Subcutaneous abdominal adipose tissue (tissue), 5 donors: ENCODE results near the gene TAS1R3.
"Not testable (repeated sequence)": the region's sequence is repeated elsewhere in the genome, so short reads cannot be mapped to it uniquely, and the experiment has no call there.

Experiments used
- H3K27ac ChIP-seq: one replicate; pipeline ENCODE4 v1.7.0; 2013; ENCODE audit warnings: low read depth, mild to moderate bottlenecking, inconsistent platforms, low read length, moderate library complexity
- H3K27me3 ChIP-seq, 5 donors: one replicate each; pipeline ENCODE4 v1.7.0; 2013; ENCODE audit warnings: low read length in 5 of 5, inconsistent platforms in 1 of 5; ENCODE audit not compliant: control insufficient read depth in 5 of 5, insufficient read depth in 4 of 5
- H3K36me3 ChIP-seq, 5 donors: one replicate each; pipeline ENCODE4 v1.7.0; 2013; ENCODE audit warnings: low read length in 5 of 5; ENCODE audit not compliant: control insufficient read depth in 5 of 5, insufficient read depth in 5 of 5
- H3K4me1 ChIP-seq, 5 donors: one replicate each; pipeline ENCODE4 v1.7.0; 2013; ENCODE audit warnings: low read length in 5 of 5, mild to moderate bottlenecking in 3 of 5, moderate library complexity in 1 of 5; ENCODE audit not compliant: control insufficient read depth in 5 of 5, insufficient read depth in 5 of 5
- H3K4me3 ChIP-seq, 5 donors: one replicate each; pipeline ENCODE4 v1.7.0; 2013; ENCODE audit warnings: low read length in 5 of 5, low read depth in 1 of 5
- H3K9ac ChIP-seq, 5 donors: one replicate each; pipeline ENCODE4 v1.7.0; 2013; ENCODE audit warnings: low read length in 5 of 5, mild to moderate bottlenecking in 4 of 5, moderate library complexity in 3 of 5
- H3K9me3 ChIP-seq, 5 donors: one replicate each; pipeline ENCODE4 v1.7.0; 2013; ENCODE audit warnings: low read length in 5 of 5; ENCODE audit not compliant: control insufficient read depth in 5 of 5
- donor health status: healthy.
- donor health status: healthy.
- donor health status: healthy.
- donor health status: healthy.
- donor health status: healthy.

TAS1R3 gene

GRCh38 chr1:1366699-1367066, 35.6 kb downstream of the TAS1R3 start:
- H3K9ac ChIP-seq, result no peak overlapping the region
- H3K36me3 ChIP-seq, result no peaks in the 10 kb centered on the region
- peaks cover 0 to 12% (median 10%) of the 10 kb centered on the region in 5 donors for H3K4me1 ChIP-seq
- H3K4me3 ChIP-seq, result no peak overlapping the region
- peaks cover 0 to 10% (median 0%) of the 10 kb centered on the region in 5 donors for H3K9me3 ChIP-seq
- H3K27ac ChIP-seq, result no peak overlapping the region
- H3K27me3 ChIP-seq, result no peaks in the 10 kb centered on the region

DNA sequence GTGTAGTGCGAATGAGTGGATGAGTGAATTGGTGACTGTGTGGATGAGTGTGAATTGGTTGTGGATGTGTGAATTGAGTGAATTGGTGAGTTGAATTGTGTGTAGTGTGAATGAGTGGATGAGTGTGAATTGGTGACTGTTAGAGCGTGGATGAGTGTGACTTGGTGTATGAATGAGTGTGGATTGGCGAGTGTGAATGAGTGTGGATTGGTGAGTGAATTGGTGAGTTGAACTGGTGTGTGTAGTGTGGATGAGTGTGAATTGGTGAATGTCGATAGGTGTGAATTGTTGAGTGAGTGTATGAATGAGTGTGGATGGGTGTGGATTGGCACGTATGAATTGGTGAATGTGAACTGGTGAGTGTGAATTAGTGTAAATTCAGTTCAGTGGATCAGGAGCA, 36.2 kb downstream of the TAS1R3 start:
- Histone ChIP-seq H3K27me3 (no peaks in the 10 kb centered on the region), H3K9ac (no peak overlapping the region), H3K4me1 (peaks cover 0 to 12% (median 11%) of the 10 kb centered on the region in 5 donors), H3K27ac (no peak overlapping the region), H3K4me3 (no peak overlapping the region), H3K36me3 (no peaks in the 10 kb centered on the region), H3K9me3 (peaks cover 0 to 10% (median 0%) of the 10 kb centered on the region in 5 donors)

- not testable (repeated sequence) for H3K4me3 ChIP-seq, H3K36me3 ChIP-seq
Observed at GRCh38 chr1:1370094-1370493, 39.0 kb downstream of the TAS1R3 start.

GRCh38 chr1:1370771-1371300, 39.8 kb downstream of the TAS1R3 start:
- Histone ChIP-seq H3K4me3 (no peak overlapping the region), H3K4me1 (peaks cover 3 to 36% (median 30%) of the 10 kb centered on the region in 5 donors), H3K27ac (no peak overlapping the region), H3K27me3 (no peaks in the 10 kb centered on the region), H3K9ac (no peak overlapping the region), H3K9me3 (peaks cover 0 to 10% (median 0%) of the 10 kb centered on the region in 5 donors), H3K36me3 (peaks cover 0 to 9% (median 8%) of the 10 kb centered on the region in 5 donors)

More at GRCh38 chr1:1370094-1370493, 39.0 kb downstream of the TAS1R3 start:
- H3K27me3 ChIP-seq, H3K9me3 ChIP-seq, H3K9ac ChIP-seq, H3K27ac ChIP-seq: not testable (repeated sequence)
- peaks cover 3 to 33% (median 29%) of the 10 kb centered on the region in 5 donors for H3K4me1 ChIP-seq

DNA sequence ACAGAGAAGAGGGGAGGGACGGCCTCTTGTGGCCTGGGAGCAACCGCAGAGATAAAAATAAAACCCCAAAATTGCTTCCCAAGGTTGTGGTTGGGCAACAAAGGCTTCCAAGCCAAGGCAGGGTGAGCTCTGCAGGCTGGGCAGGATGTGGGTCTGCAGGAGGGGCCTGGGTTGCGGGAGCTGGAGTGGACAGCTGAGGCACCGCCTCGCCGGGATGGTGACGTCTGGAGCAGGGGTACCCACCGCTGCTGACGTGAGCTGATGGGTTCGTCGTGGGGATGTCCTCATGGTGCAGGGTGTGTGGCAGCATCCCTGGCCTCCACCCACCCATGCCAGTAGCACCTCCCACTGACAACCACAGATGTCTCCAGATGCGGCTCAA, 40.3 kb downstream of the TAS1R3 start:
- no peak overlapping the region for H3K27ac ChIP-seq
- H3K9ac ChIP-seq, result peak overlapping the region in 1 of 5 donors; percentile 30

GRCh38 chr1:1371746-1372711, 40.9 kb downstream of the TAS1R3 start:
- Histone ChIP-seq H3K36me3 (peaks cover 0 to 9% (median 8%) of the 10 kb centered on the region in 5 donors), H3K4me1 (peaks cover 3 to 41% (median 35%) of the 10 kb centered on the region in 5 donors), H3K4me3 (no peak overlapping the region), H3K9ac (peak overlapping the region in 1 of 5 donors; percentile 30), H3K27me3 (no peaks in the 10 kb centered on the region), H3K27ac (no peak overlapping the region), H3K9me3 (peaks cover 0 to 4% (median 0%) of the 10 kb centered on the region in 5 donors)

More for the DNA sequence above, 40.3 kb downstream of the TAS1R3 start:
- H3K4me1 ChIP-seq, result peaks cover 3 to 41% (median 35%) of the 10 kb centered on the region in 5 donors
- no peaks in the 10 kb centered on the region for H3K27me3 ChIP-seq
- H3K9me3 ChIP-seq, result peaks cover 0 to 10% (median 0%) of the 10 kb centered on the region in 5 donors
- no peak overlapping the region for H3K4me3 ChIP-seq
- H3K36me3 ChIP-seq, result peaks cover 0 to 9% (median 8%) of the 10 kb centered on the region in 5 donors

DNA sequence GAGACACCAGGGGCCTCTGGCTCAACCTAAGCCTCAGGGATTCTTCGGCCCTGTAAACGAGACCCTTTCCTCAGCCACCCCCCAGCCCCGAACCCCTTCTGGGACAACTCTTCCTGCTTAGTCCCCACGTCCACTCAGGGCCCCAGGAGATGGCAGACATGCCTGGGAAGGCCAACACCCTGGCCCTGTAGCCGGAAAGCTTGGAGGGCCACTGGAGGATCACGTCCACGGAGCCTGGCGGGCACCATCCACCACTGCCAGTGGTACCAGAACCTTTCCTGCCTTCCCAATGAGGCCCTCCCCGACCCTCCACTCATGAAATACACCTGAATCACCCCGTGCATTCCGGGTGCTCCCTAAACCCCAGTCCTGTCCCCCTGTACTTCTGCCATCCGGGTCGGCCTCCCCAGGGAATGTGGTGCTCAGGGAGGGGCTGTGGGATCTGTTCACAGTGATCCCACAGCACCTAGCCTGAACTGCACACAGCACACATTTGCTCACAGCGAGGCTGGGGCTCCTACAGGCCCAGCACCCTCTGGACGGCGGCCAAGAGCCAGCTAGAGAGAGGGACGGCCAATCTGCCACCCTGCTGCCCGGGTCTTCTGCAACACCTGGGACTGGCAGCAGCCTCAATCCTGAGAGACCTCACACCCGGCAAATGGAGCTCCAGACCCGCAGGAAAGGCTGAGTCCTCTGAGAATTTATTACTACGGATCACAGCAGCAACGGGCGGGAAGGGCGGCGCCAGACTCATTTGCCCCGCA, 42.2 kb downstream of the TAS1R3 start:
- Histone ChIP-seq H3K4me3 (no peak overlapping the region), H3K9ac (peak overlapping the region in 2 of 5 donors; percentile 14 to 43), H3K27me3 (no peaks in the 10 kb centered on the region), H3K27ac (no peak overlapping the region), H3K36me3 (peaks cover 0 to 9% (median 8%) of the 10 kb centered on the region in 5 donors), H3K4me1 (peaks cover 3 to 41% (median 35%) of the 10 kb centered on the region in 5 donors), H3K9me3 (no peaks in the 10 kb centered on the region)

GRCh38 chr1:1373815-1374588, 42.9 kb downstream of the TAS1R3 start:
- H3K27me3 ChIP-seq, result no peaks in the 10 kb centered on the region
- peak overlapping the region in 4 of 5 donors; percentile 96 to 98 (median 97) for H3K9ac ChIP-seq
- H3K4me3 ChIP-seq, result peak overlapping the region; percentile 22 to 89 (median 82)
- H3K27ac ChIP-seq, result no peak overlapping the region
- H3K9me3 ChIP-seq, result no peaks in the 10 kb centered on the region
- H3K4me1 ChIP-seq, result peaks cover 3 to 41% (median 35%) of the 10 kb centered on the region in 5 donors
- peaks cover 0 to 9% (median 8%) of the 10 kb centered on the region in 5 donors for H3K36me3 ChIP-seq

DNA sequence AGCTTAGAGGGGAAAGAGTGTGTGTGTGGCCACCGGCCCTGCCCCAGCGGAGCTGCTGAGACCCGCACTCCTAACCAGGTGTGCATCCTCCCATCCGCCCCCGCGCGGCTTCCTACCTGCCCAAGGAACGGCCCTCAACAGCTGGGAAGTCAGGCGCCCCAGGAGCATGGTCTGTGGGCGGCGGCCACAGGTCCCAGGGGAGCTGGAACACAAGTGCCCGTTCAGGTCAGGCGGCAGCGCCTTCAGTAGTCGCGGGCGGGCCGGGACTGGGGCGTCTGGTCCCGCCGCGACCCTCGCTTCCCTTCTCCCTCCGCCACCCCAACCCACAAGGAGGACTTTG, 43.5 kb downstream of the TAS1R3 start:
- peak overlapping the region in 4 of 5 donors; percentile 96 to 98 (median 97) for H3K9ac ChIP-seq
- H3K36me3 ChIP-seq, result peaks cover 0 to 9% (median 8%) of the 10 kb centered on the region in 5 donors
- H3K4me3 ChIP-seq, result peak overlapping the region in 4 of 5 donors; percentile 72 to 89 (median 82)
- H3K9me3 ChIP-seq, result no peaks in the 10 kb centered on the region
- H3K27ac ChIP-seq, result peak overlapping the region; percentile 90
- H3K4me1 ChIP-seq, result peaks cover 3 to 41% (median 35%) of the 10 kb centered on the region in 5 donors
- no peaks in the 10 kb centered on the region for H3K27me3 ChIP-seq
